ENCODE measurements around the gene TFEB.
A peak's percentile ranks its signal among the peaks of the same experiment; 100 is the strongest.

Gene TFEB

GRCh38 chr6:41694815-41695526 is 40.4 kb downstream of the TFEB start:
- Mint-ChIP-seq H3K4me1 (ENCODE audit: low read depth) (peaks cover 12% of the 10 kb centered on the region), H3K9me3 (no peaks in the 10 kb centered on the region), H3K27ac (peak overlapping the region; percentile 36), H3K27me3 (no peaks in the 10 kb centered on the region), H3K4me3 (no peak overlapping the region), H3K36me3 (ENCODE audit: low read depth) (peaks cover 48% of the 10 kb centered on the region)
- intact Hi-C loops (cut with micrococcal nuclease), result no loop called here

- H3K9me3 Mint-ChIP-seq, result no peaks in the 10 kb centered on the region
- H3K27ac Mint-ChIP-seq, result no peak overlapping the region
- H3K4me1 Mint-ChIP-seq (ENCODE audit: low read depth), result peaks cover 12% of the 10 kb centered on the region
- H3K27me3 Mint-ChIP-seq, result no peaks in the 10 kb centered on the region
- peaks cover 49% of the 10 kb centered on the region for H3K36me3 Mint-ChIP-seq (ENCODE audit: low read depth)
- no peak overlapping the region for H3K4me3 Mint-ChIP-seq
- intact Hi-C loops (cut with micrococcal nuclease), result no loop called here
Observed at GRCh38 chr6:41693281-41694240, 41.8 kb downstream of the TFEB start.

GRCh38 chr6:41692730-41693129 is 42.7 kb downstream of the TFEB start:
- peaks cover 51% of the 10 kb centered on the region for H3K36me3 Mint-ChIP-seq (ENCODE audit: low read depth)
- H3K27ac Mint-ChIP-seq, result no peak overlapping the region
- H3K9me3 Mint-ChIP-seq, result no peaks in the 10 kb centered on the region
- H3K4me3 Mint-ChIP-seq, result no peak overlapping the region
- H3K27me3 Mint-ChIP-seq, result no peaks in the 10 kb centered on the region
- intact Hi-C loops (cut with micrococcal nuclease), result no loop called here
- peaks cover 12% of the 10 kb centered on the region for H3K4me1 Mint-ChIP-seq (ENCODE audit: low read depth)

GRCh38 chr6:41692080-41692675 is 43.2 kb downstream of the TFEB start:
- peaks cover 57% of the 10 kb centered on the region for H3K36me3 Mint-ChIP-seq (ENCODE audit: low read depth)
- peaks cover 12% of the 10 kb centered on the region for H3K4me1 Mint-ChIP-seq (ENCODE audit: low read depth)
- H3K9me3 Mint-ChIP-seq, result no peaks in the 10 kb centered on the region
- intact Hi-C loops (cut with micrococcal nuclease), result no loop called here
- no peak overlapping the region for H3K4me3 Mint-ChIP-seq
- no peak overlapping the region for H3K27ac Mint-ChIP-seq
- H3K27me3 Mint-ChIP-seq, result no peaks in the 10 kb centered on the region

- intact Hi-C loops (cut with micrococcal nuclease), result no loop called here
- Mint-ChIP-seq H3K27ac (no peak overlapping the region), H3K4me1 (ENCODE audit: low read depth) (peaks cover 12% of the 10 kb centered on the region), H3K27me3 (no peaks in the 10 kb centered on the region), H3K36me3 (ENCODE audit: low read depth) (peaks cover 63% of the 10 kb centered on the region), H3K4me3 (no peak overlapping the region), H3K9me3 (no peaks in the 10 kb centered on the region)
Observed at GRCh38 chr6:41691426-41692079, 43.9 kb downstream of the TFEB start.

GRCh38 chr6:41690541-41691330 is 44.7 kb downstream of the TFEB start:
- peaks cover 71% of the 10 kb centered on the region for H3K36me3 Mint-ChIP-seq (ENCODE audit: low read depth)
- H3K27ac Mint-ChIP-seq, result no peak overlapping the region
- no peaks in the 10 kb centered on the region for H3K27me3 Mint-ChIP-seq
- H3K4me1 Mint-ChIP-seq (ENCODE audit: low read depth), result peaks cover 12% of the 10 kb centered on the region
- intact Hi-C loops (cut with micrococcal nuclease), result no loop called here
- no peak overlapping the region for H3K4me3 Mint-ChIP-seq
- no peaks in the 10 kb centered on the region for H3K9me3 Mint-ChIP-seq

- Mint-ChIP-seq H3K4me3 (no peak overlapping the region), H3K4me1 (ENCODE audit: low read depth) (peaks cover 6% of the 10 kb centered on the region), H3K9me3 (no peaks in the 10 kb centered on the region), H3K27me3 (no peaks in the 10 kb centered on the region), H3K27ac (no peak overlapping the region), H3K36me3 (ENCODE audit: low read depth) (peaks cover 77% of the 10 kb centered on the region)
- intact Hi-C loops (cut with micrococcal nuclease), result no loop called here
Observed at GRCh38 chr6:41689171-41690008, 46.0 kb downstream of the TFEB start.

GRCh38 chr6:41688256-41688965 is 47.0 kb downstream of the TFEB start:
- Mint-ChIP-seq H3K27ac (no peak overlapping the region), H3K9me3 (no peaks in the 10 kb centered on the region), H3K4me3 (no peak overlapping the region), H3K4me1 (ENCODE audit: low read depth) (peaks cover 8% of the 10 kb centered on the region), H3K27me3 (no peaks in the 10 kb centered on the region), H3K36me3 (ENCODE audit: low read depth) (peaks cover 81% of the 10 kb centered on the region)
- intact Hi-C loops (cut with micrococcal nuclease), result no loop called here

GRCh38 chr6:41687501-41688175 is 47.8 kb downstream of the TFEB start:
- peaks cover 14% of the 10 kb centered on the region for H3K4me1 Mint-ChIP-seq (ENCODE audit: low read depth)
- H3K4me3 Mint-ChIP-seq, result no peak overlapping the region
- no peaks in the 10 kb centered on the region for H3K9me3 Mint-ChIP-seq
- no peaks in the 10 kb centered on the region for H3K27me3 Mint-ChIP-seq
- intact Hi-C loops (cut with micrococcal nuclease), result no loop called here
- no peak overlapping the region for H3K27ac Mint-ChIP-seq
- H3K36me3 Mint-ChIP-seq (ENCODE audit: low read depth), result peaks cover 81% of the 10 kb centered on the region

GRCh38 chr6:41685641-41686380 is 49.6 kb downstream of the TFEB start:
- H3K4me3 Mint-ChIP-seq, result no peak overlapping the region
- H3K27me3 Mint-ChIP-seq, result no peaks in the 10 kb centered on the region
- peaks cover 68% of the 10 kb centered on the region for H3K36me3 Mint-ChIP-seq (ENCODE audit: low read depth)
- H3K27ac Mint-ChIP-seq, result no peak overlapping the region
- no peaks in the 10 kb centered on the region for H3K9me3 Mint-ChIP-seq
- peaks cover 22% of the 10 kb centered on the region for H3K4me1 Mint-ChIP-seq (ENCODE audit: low read depth)
- intact Hi-C loops (cut with micrococcal nuclease), result no loop called here

Measured in dendritic cell treated with granulocyte-macrophage colony-stimulating factor and Interleukin-4, amounts not matched to agents 40 ng/mL and 50 ng/mL, for 4 days (primary cell).